Esophagus muscularis mucosa (tissue), 4 donors: ENCODE data around the gene IAH1.

Experiments
- EP300 ChIP-seq: sonication (generic); formaldehyde crosslinking; IDR thresholded peaks from one replicate; pipeline ENCODE4 v1.6.1; 2017; ENCODE audit warnings: antibody characterized with exemption
- POLR2A ChIP-seq: fragments of 450-650 bp; IDR thresholded peaks from one replicate; pipeline ENCODE4 v1.6.1; 2017; ENCODE audit warnings: antibody characterized with exemption, moderate library complexity, mild to moderate bottlenecking, low read depth
- TF ChIP-seq, protein P1 (sequence below), 3 experiments: fragments of 200-600 bp in 2 of 3; fragments of 450-650 bp in 1 of 3; sonication (generic) in 2 of 3; IDR thresholded peaks; one replicate each; pipeline ENCODE4 v1.5.1; 2017 to 2019; ENCODE audit warnings: antibody characterized with exemption in 3 of 3, mild to moderate bottlenecking in 2 of 3, moderate library complexity in 1 of 3

DNA sequence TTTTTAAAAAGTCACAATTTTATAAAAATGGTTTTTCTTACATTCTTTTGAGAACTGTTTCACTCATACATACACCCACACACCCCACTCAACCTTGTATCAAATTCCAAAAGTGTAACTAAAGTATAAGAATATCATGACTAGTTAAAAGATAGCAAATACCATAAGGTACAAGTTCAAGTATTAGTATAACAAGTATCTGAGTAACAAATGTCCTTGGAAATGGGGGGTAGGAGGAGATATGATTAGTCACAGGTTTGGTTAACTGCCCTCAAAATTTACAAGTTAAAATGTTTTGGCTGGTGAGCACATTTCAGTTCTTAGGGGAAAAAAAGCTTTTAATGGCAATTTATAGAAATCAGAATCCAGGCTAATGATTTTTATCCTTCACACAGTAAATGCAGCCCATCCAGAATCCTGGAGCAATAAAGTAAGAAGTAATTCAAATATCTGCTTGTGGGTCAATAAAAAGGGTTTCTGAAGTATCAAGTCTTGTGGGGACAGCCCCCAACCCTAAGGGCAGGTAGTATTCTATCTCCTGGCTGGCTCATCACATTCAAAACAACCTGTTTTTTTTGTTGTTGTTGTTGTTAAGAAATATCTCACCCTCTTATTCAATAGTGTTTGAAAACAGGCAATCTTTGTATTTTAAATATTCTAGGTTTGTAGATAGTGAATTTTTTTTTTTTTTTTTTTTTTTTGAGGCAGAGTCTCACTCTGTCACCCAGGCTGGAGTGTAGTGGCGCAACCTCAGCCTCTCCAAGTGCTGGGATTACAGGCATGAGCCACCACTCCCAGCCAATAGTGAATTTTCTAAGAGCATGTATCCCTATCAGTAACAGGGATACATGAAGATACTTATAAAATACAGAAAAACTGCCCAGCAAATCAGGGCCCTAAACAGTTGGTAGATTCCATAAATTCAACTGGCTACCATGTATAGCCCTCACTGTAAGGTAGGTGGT is 14.5 kb downstream of the IAH1 start:
- TF ChIP-seq, protein P1, sequence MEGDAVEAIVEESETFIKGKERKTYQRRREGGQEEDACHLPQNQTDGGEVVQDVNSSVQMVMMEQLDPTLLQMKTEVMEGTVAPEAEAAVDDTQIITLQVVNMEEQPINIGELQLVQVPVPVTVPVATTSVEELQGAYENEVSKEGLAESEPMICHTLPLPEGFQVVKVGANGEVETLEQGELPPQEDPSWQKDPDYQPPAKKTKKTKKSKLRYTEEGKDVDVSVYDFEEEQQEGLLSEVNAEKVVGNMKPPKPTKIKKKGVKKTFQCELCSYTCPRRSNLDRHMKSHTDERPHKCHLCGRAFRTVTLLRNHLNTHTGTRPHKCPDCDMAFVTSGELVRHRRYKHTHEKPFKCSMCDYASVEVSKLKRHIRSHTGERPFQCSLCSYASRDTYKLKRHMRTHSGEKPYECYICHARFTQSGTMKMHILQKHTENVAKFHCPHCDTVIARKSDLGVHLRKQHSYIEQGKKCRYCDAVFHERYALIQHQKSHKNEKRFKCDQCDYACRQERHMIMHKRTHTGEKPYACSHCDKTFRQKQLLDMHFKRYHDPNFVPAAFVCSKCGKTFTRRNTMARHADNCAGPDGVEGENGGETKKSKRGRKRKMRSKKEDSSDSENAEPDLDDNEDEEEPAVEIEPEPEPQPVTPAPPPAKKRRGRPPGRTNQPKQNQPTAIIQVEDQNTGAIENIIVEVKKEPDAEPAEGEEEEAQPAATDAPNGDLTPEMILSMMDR (IDR thresholded peaks at IDR 0.05), result no peak
- TF ChIP-seq EP300 (no peak), POLR2A (no peak)
